ENCODE results near the gene CSTPP1. TPM values are rescaled to one million over a fixed set of nuclear protein-coding genes. Genes with fewer than 3 reads are reported as not detected.

CSTPP1 gene
- polyA plus RNA-seq, 1 donor (not counting 4 experiments of a cell fraction or from before 2014, with no cell fraction given): 20.0 TPM

DNA sequence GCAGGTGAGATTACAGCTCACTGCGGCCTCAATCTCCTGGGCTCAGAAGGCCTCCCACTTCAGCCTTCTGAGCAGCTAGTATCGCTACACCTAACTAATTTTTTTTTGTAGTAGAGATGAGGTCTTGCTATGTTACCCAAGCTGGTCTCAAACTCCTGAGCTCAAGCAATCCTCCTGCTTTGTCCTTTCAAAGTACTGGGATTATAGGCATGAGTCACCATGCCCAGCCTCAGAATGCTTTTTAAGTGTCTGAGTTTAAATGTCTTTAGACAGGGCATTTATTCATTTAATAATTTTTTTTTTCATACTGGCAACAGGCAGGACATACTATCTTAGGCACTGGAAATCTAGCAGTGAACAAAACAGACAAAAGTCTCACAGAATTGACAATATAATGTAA, 45.9 kb upstream of the CSTPP1 start:
- H3K27ac ChIP-seq (ENCODE audit: control insufficient read depth, insufficient read depth, low read length): no peak overlapping the region
- TF ChIP-seq, protein P1, sequence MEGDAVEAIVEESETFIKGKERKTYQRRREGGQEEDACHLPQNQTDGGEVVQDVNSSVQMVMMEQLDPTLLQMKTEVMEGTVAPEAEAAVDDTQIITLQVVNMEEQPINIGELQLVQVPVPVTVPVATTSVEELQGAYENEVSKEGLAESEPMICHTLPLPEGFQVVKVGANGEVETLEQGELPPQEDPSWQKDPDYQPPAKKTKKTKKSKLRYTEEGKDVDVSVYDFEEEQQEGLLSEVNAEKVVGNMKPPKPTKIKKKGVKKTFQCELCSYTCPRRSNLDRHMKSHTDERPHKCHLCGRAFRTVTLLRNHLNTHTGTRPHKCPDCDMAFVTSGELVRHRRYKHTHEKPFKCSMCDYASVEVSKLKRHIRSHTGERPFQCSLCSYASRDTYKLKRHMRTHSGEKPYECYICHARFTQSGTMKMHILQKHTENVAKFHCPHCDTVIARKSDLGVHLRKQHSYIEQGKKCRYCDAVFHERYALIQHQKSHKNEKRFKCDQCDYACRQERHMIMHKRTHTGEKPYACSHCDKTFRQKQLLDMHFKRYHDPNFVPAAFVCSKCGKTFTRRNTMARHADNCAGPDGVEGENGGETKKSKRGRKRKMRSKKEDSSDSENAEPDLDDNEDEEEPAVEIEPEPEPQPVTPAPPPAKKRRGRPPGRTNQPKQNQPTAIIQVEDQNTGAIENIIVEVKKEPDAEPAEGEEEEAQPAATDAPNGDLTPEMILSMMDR (optimal IDR thresholded peaks at IDR 0.05 in 1 of 3, IDR thresholded peaks at IDR 0.05 in 1 of 3, conservative IDR thresholded peaks at IDR 0.05 in 1 of 3; ENCODE audit: extremely low read depth in 1 of 3, insufficient read depth in 2 of 3, low read length in 3 of 3): no peak
- TF ChIP-seq EZH2 (IDR thresholded peaks at IDR 0.05; ENCODE audit: low read length): no peak
- no peaks in the 10 kb centered on the region for H3K9me3 ChIP-seq (ENCODE audit: control insufficient read depth, low read depth, low read length)
- FAIRE-seq (no peak), DNase-seq (ENCODE audit: low read depth, low spot score) (no peak)
- H3K4me3 ChIP-seq (ENCODE audit: control insufficient read depth in 2 of 3, extremely low read depth in 1 of 3, insufficient read depth in 2 of 3, low read depth in 1 of 3, low read length in 3 of 3): no peak overlapping the region
- no peaks in the 10 kb centered on the region for H3K79me2 ChIP-seq (ENCODE audit: control insufficient read depth, insufficient read depth, low read length)
- H3K9ac ChIP-seq (ENCODE audit: control insufficient read depth, extremely low read depth, insufficient read depth, low read length): no peak overlapping the region
- H3K4me2 ChIP-seq (ENCODE audit: control insufficient read depth, extremely low read depth, insufficient read depth, low read depth, low read length): no peak overlapping the region
- no peaks in the 10 kb centered on the region for H3K4me1 ChIP-seq (ENCODE audit: control insufficient read depth, extremely low read depth, insufficient read depth, low read length)
- dilution Hi-C loops (cut with MboI; ENCODE audit: extremely low pct_ligation_motif_present, low sequenced_read_pairs): no loop called here
- H2AFZ ChIP-seq (ENCODE audit: control insufficient read depth, low read length): no peak overlapping the region
- H4K20me1 ChIP-seq (ENCODE audit: control insufficient read depth, extremely low read depth, insufficient read depth, low read length): no peaks in the 10 kb centered on the region
- no peaks in the 10 kb centered on the region for H3K27me3 ChIP-seq (ENCODE audit: control insufficient read depth, extremely low read depth, insufficient read depth, low read length)
- no peaks in the 10 kb centered on the region for H3K9me1 ChIP-seq (ENCODE audit: control insufficient read depth, extremely low read depth, insufficient read depth, low read length)
- peaks cover 3 to 12% of the 10 kb centered on the region in 2 experiments for H3K36me3 ChIP-seq (ENCODE audit: control insufficient read depth in 2 of 2, extremely low read depth in 1 of 2, insufficient read depth in 2 of 2, low read length in 2 of 2)

GRCh38 chr11:46892109-46892508, 44.5 kb upstream of the CSTPP1 start:
- Histone ChIP-seq H3K4me3 (ENCODE audit: control insufficient read depth in 2 of 3, extremely low read depth in 1 of 3, insufficient read depth in 2 of 3, low read depth in 1 of 3, low read length in 3 of 3) (no peak overlapping the region), H3K27ac (ENCODE audit: control insufficient read depth, insufficient read depth, low read length) (no peak overlapping the region), H3K9me1 (ENCODE audit: control insufficient read depth, extremely low read depth, insufficient read depth, low read length) (no peaks in the 10 kb centered on the region), H3K4me2 (ENCODE audit: control insufficient read depth, extremely low read depth, insufficient read depth, low read depth, low read length) (no peak overlapping the region), H2AFZ (ENCODE audit: control insufficient read depth, low read length) (no peak overlapping the region), H3K27me3 (ENCODE audit: control insufficient read depth, extremely low read depth, insufficient read depth, low read length) (no peaks in the 10 kb centered on the region), H3K36me3 (ENCODE audit: control insufficient read depth in 2 of 2, extremely low read depth in 1 of 2, insufficient read depth in 2 of 2, low read length in 2 of 2) (peaks cover 7 to 15% of the 10 kb centered on the region in 2 experiments), H3K4me1 (ENCODE audit: control insufficient read depth, extremely low read depth, insufficient read depth, low read length) (no peaks in the 10 kb centered on the region), H3K9me3 (ENCODE audit: control insufficient read depth, low read depth, low read length) (no peaks in the 10 kb centered on the region), H4K20me1 (ENCODE audit: control insufficient read depth, extremely low read depth, insufficient read depth, low read length) (no peaks in the 10 kb centered on the region), H3K79me2 (ENCODE audit: control insufficient read depth, insufficient read depth, low read length) (no peaks in the 10 kb centered on the region), H3K9ac (ENCODE audit: control insufficient read depth, extremely low read depth, insufficient read depth, low read length) (no peak overlapping the region)
- FAIRE-seq (no peak), DNase-seq (ENCODE audit: low read depth, low spot score) (no peak)
- TF ChIP-seq, protein P1 (optimal IDR thresholded peaks at IDR 0.05 in 1 of 3, IDR thresholded peaks at IDR 0.05 in 1 of 3, conservative IDR thresholded peaks at IDR 0.05 in 1 of 3; ENCODE audit: extremely low read depth in 1 of 3, insufficient read depth in 2 of 3, low read length in 3 of 3): no peak
- TF ChIP-seq EZH2 (IDR thresholded peaks at IDR 0.05; ENCODE audit: low read length): no peak
- dilution Hi-C loops (cut with MboI; ENCODE audit: extremely low pct_ligation_motif_present, low sequenced_read_pairs): no loop called here
